NCI-H345 treated with DMSO at 0.1 percent for 48 hours (cell line): ENCODE data around the gene DACT1.

Experiments
- DNase-seq: peaks from one replicate; lab custom pipeline; 2025; ENCODE audit not compliant: unreplicated experiment; lab: John Stamatoyannopoulos, UW

DACT1 gene

DNA sequence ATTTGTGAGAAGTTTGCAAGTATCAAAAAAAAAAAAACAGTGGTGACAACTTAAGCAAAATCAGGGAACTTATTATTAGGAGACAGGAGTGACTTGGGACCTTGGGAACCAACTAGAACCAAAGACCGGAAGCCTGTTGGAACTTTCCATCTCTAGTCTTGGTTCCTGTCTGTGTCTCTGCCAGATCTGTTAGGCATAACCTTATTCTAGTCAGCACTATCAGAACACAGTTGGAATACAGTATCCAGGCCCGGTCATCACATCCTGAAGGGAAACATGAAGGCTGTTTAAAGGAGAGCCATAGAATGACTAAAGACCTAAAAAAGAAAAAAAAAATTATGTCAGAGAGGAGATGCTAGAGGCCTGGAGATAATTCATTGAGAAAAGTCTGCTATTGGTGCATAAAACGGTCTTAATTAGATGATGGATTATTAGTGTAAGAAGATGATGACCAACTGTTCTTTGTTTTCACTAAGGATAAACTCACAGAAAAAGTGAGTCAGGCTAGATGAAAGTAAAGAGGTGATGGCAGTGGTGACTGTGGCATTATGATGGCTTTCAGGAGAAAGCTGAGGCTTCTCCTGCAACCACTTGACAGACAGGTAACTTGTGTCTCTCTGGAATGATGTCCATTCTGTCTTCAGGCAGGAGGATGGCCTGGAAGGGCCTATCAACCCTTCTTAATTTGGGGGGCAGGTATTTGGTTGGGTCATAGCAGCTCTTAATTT lies 28.2 kb downstream of the DACT1 start:
- no peak for DNase-seq

GRCh38 chr14:58666737-58667136 lies 29.0 kb downstream of the DACT1 start:
- no peak for DNase-seq

DNA sequence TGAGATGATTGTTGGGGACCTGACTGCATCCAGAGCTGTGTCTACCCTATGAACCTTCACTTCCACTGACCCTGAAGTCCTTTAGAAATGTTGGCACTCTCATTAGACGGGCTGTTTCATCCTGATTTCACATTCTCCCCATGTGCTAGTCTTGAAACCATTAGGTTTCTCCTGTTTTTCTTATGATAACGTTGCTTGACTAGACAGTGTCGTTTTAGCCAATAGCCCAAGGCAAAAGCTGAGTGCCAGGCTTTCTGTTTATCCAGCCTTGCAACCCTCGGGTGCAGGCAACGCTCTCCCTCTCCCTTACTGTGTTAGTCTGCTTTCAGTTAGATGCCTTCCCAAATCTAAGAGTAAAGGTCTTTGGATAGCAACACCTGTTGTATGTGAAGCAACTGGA lies 30.1 kb downstream of the DACT1 start:
- DNase-seq: no peak

DNA sequence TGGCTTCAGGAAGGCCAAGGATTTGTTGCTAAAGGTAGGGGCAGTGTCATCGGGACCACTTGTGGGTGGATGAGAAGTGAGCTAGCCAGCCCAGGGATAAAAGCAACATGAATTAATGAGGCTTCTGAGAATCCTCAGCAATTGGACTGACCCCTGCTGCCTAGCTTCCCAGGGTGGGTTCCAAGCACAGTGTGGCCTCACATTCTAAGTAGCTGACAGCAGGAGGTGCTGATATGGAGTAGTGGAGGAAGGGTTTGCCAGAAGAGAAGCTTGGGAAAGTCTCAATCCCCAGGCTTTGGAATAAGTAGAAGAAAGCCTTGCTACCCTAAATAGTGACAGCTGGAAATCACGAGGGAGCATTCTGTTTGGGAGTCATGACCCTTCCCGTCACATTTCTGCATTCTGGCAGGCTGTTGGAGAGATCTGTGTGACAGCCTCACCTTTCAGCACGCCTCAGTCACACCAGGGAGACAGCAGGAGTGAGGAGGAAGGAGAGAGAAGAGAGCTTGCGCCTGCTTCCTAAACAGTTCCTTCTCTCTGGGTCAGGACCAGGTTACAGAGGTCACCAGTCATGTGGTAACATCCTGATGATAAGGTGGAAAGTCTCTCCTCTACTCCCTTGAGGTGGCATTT lies 31.2 kb downstream of the DACT1 start:
- no peak for DNase-seq

- DNase-seq: no peak
Measured at GRCh38 chr14:58669556-58670200, 31.9 kb downstream of the DACT1 start.

- DNase-seq: no peak
Measured at GRCh38 chr14:58671024-58671423, 33.3 kb downstream of the DACT1 start.

GRCh38 chr14:58671436-58671835 lies 33.7 kb downstream of the DACT1 start:
- no peak for DNase-seq

GRCh38 chr14:58673722-58674121 lies 36.0 kb downstream of the DACT1 start:
- no peak for DNase-seq

- DNase-seq: no peak
Measured at GRCh38 chr14:58677001-58677400, 39.2 kb downstream of the DACT1 start.

DNA sequence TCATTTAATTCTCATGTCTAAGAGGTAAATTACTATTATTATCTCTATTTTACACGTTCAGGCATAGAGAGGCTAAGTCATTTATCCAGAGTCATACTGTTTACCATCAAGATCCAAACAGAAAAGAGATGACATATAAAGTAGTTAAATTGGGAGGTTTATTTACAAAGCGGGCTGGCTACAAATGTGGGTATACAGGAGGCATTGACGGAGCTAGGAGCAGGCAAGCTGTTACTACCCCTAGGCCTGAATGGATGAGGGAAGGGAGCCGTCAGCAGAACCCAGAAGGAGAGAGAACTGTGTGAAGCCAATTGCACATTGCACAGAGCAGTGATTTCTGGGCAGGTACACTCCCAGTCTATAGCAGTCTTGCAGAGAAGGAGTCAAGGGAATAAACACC lies 39.8 kb downstream of the DACT1 start:
- DNase-seq: no peak

DNA sequence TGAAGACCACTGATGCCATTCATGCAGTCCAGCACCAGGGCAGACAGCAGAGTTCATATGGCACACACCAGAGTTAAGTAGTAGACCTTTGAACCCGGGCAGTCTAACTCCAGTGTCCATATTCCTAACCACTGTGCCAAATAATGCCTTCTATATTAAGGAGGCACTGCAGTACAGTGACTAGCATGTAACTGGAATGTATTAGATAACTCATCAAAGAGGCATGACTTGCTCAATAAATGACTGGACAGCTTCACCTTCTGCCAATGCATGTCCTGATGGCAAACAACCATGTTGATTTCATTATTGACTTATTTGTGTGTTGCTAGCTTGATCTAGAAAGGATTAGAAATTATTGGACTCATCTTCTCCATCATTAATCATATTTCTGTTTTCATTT lies 40.2 kb downstream of the DACT1 start:
- DNase-seq: no peak

GRCh38 chr14:58680698-58681097 lies 42.9 kb downstream of the DACT1 start:
- DNase-seq: no peak

- no peak for DNase-seq
Measured at GRCh38 chr14:58687232-58687795, 49.6 kb downstream of the DACT1 start.

GRCh38 chr14:58690801-58691516 lies 53.2 kb downstream of the DACT1 start:
- DNase-seq: peak; percentile 85

GRCh38 chr14:58693048-58693447 lies 55.3 kb downstream of the DACT1 start:
- no peak for DNase-seq

- DNase-seq: no peak
Measured at GRCh38 chr14:58695514-58695913, 57.8 kb downstream of the DACT1 start.

DNA sequence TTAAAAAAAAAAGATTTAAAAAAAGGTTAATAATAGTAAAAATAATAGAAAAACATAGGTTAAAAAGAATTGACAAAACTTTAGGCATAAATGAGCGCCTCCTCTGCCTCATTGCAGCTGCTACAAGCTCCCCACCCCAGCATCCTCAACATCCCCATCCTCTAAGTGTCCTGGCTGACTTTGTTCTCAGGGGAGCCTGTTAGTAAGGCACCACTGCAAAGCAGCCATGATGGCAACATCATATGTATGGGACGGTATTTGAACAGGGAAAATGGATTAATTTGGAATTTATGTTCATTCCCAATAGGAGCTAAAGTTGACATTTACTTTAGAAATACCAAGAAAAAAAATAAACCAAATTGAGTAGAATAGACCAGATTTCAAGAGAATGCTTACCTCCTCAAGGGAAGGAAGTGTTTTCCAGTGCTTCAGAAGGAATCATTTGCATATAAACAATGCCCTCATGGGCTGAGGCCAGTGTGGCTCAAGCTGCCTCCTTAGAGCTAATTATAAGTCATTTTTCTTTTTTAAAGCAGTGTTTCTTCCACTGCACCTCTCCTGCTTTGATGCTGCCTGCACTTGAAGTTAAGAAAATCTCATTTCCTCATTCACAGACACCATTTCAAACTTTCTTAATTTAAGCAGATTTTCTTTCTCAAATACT lies 59.6 kb downstream of the DACT1 start:
- DNase-seq: no peak
